SH-SY5Y (cell line): ENCODE data around the gene PP2D1.

ENCODE experiments used
- GATA2 ChIP-seq: IDR thresholded peaks from 2 replicates; pipeline ENCODE4 v1.6.1; 2011; ENCODE audit warnings: mild to moderate bottlenecking, low read depth, low read length
- GATA3 ChIP-seq: IDR thresholded peaks from 2 replicates; pipeline ENCODE4 v1.6.1; 2011; ENCODE audit warnings: low read depth, mild to moderate bottlenecking, low read length, moderate library complexity

GRCh38 chr3:20038699-20039465, 26.8 kb upstream of the PP2D1 start:
- peak; percentile 50 for TF ChIP-seq GATA2
- TF ChIP-seq GATA3 = peak; percentile 50; the same call in 1 of the 2 replicates
